Measurements from ENCODE around the gene MAVS.

MAVS gene

DNA sequence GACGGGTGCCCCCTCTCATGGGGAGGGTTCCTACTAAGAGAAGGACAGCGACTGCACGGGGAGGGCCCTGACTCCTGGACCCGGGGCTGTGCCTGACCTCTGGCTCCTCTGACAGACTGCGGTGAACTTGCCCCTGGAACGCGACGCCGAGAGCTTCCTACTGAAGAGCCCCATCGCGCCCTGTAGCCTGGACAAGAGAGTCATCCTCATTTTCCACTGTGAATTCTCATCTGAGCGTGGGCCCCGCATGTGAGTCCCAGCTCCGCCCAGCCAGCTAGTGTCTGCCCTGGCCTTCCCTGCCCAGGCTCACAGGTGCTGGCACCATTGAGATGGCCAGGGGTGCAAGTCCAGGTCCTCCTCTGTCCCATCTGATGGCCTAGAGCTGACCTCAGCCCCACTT is 43.3 kb upstream of the MAVS start:
- Histone ChIP-seq H3K9me3 (no peaks in the 10 kb centered on the region), H3K4me3 (ENCODE audit: low read depth in 1 of 2, low read length in 1 of 2) (no peak overlapping the region), H3K4me1 (ENCODE audit: control insufficient read depth in 1 of 2, insufficient read depth in 1 of 2, low read depth in 1 of 2, low read length in 1 of 2) (no peaks in the 10 kb centered on the region), H3K36me3 (peaks cover 56% of the 10 kb centered on the region), H3K27ac (no peak overlapping the region), H3K27me3 (peaks cover 10% of the 10 kb centered on the region)
- TF ChIP-seq, protein P1, sequence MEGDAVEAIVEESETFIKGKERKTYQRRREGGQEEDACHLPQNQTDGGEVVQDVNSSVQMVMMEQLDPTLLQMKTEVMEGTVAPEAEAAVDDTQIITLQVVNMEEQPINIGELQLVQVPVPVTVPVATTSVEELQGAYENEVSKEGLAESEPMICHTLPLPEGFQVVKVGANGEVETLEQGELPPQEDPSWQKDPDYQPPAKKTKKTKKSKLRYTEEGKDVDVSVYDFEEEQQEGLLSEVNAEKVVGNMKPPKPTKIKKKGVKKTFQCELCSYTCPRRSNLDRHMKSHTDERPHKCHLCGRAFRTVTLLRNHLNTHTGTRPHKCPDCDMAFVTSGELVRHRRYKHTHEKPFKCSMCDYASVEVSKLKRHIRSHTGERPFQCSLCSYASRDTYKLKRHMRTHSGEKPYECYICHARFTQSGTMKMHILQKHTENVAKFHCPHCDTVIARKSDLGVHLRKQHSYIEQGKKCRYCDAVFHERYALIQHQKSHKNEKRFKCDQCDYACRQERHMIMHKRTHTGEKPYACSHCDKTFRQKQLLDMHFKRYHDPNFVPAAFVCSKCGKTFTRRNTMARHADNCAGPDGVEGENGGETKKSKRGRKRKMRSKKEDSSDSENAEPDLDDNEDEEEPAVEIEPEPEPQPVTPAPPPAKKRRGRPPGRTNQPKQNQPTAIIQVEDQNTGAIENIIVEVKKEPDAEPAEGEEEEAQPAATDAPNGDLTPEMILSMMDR (IDR thresholded peaks at IDR 0.05) = no peak

DNA sequence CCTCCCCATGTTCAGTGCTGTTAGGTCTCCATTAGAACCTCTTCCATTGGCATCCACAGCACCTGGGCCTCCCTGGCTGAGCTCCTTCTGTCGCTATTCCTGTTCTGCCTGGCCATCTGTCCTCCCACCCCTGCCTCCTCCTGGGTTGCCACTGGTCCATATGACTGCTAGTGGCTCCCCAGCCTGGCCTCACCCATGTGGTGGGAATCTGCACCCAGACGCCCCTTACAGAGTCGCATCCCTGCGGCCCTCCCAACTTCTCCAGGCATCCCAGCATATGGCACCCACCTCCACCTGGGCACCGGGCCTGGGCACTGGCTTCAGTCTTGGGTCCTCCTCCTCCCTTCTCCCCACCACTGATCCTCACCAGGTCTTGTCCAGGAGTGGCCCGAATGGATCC is 42.8 kb upstream of the MAVS start:
- TF ChIP-seq, protein P1 (IDR thresholded peaks at IDR 0.05) = no peak

DNA sequence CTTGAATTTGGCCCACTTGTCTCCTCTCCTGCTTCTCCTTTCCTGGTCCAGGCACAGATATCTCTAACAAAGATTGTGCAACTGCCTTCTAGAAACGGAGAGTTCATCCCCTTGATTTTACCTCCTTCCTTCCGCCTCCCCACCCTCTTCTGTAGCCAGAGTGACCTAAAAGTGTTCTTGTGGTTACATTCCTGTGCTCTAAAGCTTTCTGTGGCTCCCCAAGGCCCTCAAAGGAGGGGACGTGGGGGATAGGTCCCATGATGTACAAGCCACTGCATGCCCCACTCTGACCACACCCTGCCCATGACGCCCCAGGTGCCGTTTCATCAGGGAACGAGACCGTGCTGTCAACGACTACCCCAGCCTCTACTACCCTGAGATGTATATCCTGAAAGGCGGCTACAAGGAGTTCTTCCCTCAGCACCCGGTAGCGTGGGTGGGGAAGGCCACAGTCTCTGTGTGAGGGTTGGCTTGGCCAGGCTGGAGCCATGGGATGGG is 42.3 kb upstream of the MAVS start:
- Histone ChIP-seq H3K36me3 (peaks cover 56% of the 10 kb centered on the region), H3K9me3 (no peaks in the 10 kb centered on the region), H3K4me3 (ENCODE audit: low read depth in 1 of 2, low read length in 1 of 2) (no peak overlapping the region), H3K27me3 (peaks cover 10% of the 10 kb centered on the region), H3K4me1 (ENCODE audit: control insufficient read depth in 1 of 2, insufficient read depth in 1 of 2, low read depth in 1 of 2, low read length in 1 of 2) (no peaks in the 10 kb centered on the region), H3K27ac (no peak overlapping the region)
- TF ChIP-seq, protein P1 (IDR thresholded peaks at IDR 0.05) = no peak

More for the DNA sequence above, 42.8 kb upstream of the MAVS start:
- Histone ChIP-seq H3K4me3 (ENCODE audit: low read depth in 1 of 2, low read length in 1 of 2) (no peak overlapping the region), H3K36me3 (peaks cover 56% of the 10 kb centered on the region), H3K9me3 (no peaks in the 10 kb centered on the region), H3K27me3 (peaks cover 10% of the 10 kb centered on the region), H3K4me1 (ENCODE audit: control insufficient read depth in 1 of 2, insufficient read depth in 1 of 2, low read depth in 1 of 2, low read length in 1 of 2) (no peaks in the 10 kb centered on the region), H3K27ac (no peak overlapping the region)

DNA sequence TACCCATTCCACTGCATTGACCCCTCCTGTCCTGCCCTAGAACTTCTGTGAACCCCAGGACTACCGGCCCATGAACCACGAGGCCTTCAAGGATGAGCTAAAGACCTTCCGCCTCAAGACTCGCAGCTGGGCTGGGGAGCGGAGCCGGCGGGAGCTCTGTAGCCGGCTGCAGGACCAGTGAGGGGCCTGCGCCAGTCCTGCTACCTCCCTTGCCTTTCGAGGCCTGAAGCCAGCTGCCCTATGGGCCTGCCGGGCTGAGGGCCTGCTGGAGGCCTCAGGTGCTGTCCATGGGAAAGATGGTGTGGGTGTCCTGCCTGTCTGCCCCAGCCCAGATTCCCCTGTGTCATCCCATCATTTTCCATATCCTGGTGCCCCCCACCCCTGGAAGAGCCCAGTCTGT is 41.9 kb upstream of the MAVS start:
- Histone ChIP-seq H3K27ac (no peak overlapping the region), H3K4me1 (ENCODE audit: control insufficient read depth in 1 of 2, insufficient read depth in 1 of 2, low read depth in 1 of 2, low read length in 1 of 2) (no peaks in the 10 kb centered on the region), H3K9me3 (no peaks in the 10 kb centered on the region), H3K4me3 (ENCODE audit: low read depth in 1 of 2, low read length in 1 of 2) (no peak overlapping the region), H3K27me3 (peaks cover 10% of the 10 kb centered on the region), H3K36me3 (peaks cover 56% of the 10 kb centered on the region)
- TF ChIP-seq, protein P1 (IDR thresholded peaks at IDR 0.05) = no peak

DNA sequence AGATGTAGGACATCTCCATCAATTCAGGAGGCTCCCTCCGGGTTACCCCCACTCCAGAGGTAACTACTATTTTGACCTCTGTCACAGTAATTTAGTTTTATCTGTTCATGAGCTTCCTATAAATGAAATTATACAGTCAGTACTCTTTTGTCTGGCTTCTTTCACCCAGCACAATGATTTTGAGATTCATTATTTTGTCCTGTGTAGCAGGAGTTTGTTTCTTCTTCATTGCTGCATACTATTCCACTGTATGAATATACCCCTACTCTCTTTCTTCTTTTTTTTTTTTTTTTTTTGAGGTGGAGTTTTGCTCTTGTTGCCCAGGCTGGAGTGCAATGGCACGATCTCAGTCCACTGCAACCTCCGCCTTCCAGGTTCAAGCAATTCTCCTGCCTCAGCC is 38.1 kb upstream of the MAVS start:
- peaks cover 9 to 11% of the 10 kb centered on the region in 2 experiments for H3K4me1 ChIP-seq (ENCODE audit: control insufficient read depth in 1 of 2, insufficient read depth in 1 of 2, low read depth in 1 of 2, low read length in 1 of 2)
- H3K36me3 ChIP-seq = peaks cover 22% of the 10 kb centered on the region
- TF ChIP-seq, protein P1 (IDR thresholded peaks at IDR 0.05) = no peak
- H3K27me3 ChIP-seq = peaks cover 33% of the 10 kb centered on the region
- H3K9me3 ChIP-seq = no peaks in the 10 kb centered on the region
- no peak overlapping the region for H3K27ac ChIP-seq
- H3K4me3 ChIP-seq (ENCODE audit: low read depth in 1 of 2, low read length in 1 of 2) = no peak overlapping the region
